Panc1 (cell line): Measurements from ENCODE around the gene ARHGEF37. TPM values are rescaled to one million over a fixed set of nuclear protein-coding genes. Genes with fewer than 3 reads are reported as not detected.

Experiments used
- ATAC-seq: fragments of 200-7000 bp; cut with Tn5 transposase; 2 replicates; pipeline ENCODE4 v1.9.1; 2020; ENCODE audit warnings: mild to moderate bottlenecking, moderate library complexity
- BruUV-seq: library from RNA; stranded (reverse); fragments of 400-500 nt; replicated peaks from 2 replicates; lab custom pipeline; 2021; lab: Mats Ljungman, UMichigan
- CTCF ChIA-PET: fragments of 300-600 bp; sonication (Branson Sonifier 250); formaldehyde crosslinking; loops from one replicate; lab custom pipeline; 2022; ENCODE audit warnings: antibody characterized with exemption; lab: Charles Lee
- POLR2A ChIA-PET: fragments of 300-600 bp; sonication (Branson Sonifier 250); formaldehyde crosslinking; loops from one replicate; lab custom pipeline; 2022; ENCODE audit warnings: antibody characterized with exemption; lab: Charles Lee
- DNase-seq: peaks from one replicate; pipeline ENCODE4 v3.0.0-alpha.2; 2010; ENCODE audit warnings: low read depth, low spot score
- H3K27ac ChIP-seq: 2 replicates; pipeline ENCODE4 v1.5.1; 2011; ENCODE audit warnings: mild to moderate bottlenecking, low read length, inconsistent platforms
- H3K27me3 ChIP-seq: fragments of 200-500 bp; sonication (Bioruptor generic); 2 replicates; pipeline ENCODE4 v1.6.0; 2014; ENCODE audit warnings: low read length, inconsistent platforms; ENCODE audit not compliant: control insufficient read depth, insufficient read depth
- H3K36me3 ChIP-seq: fragments of 200-500 bp; sonication (Bioruptor generic); 2 replicates; pipeline ENCODE4 v1.5.1; 2014; ENCODE audit warnings: inconsistent platforms, mild to moderate bottlenecking, low read length, moderate library complexity; ENCODE audit not compliant: control insufficient read depth, insufficient read depth
- H3K4me1 ChIP-seq: 2 replicates; pipeline ENCODE4 v1.5.1; 2011; ENCODE audit warnings: inconsistent platforms, mild to moderate bottlenecking, low read length, moderate library complexity; ENCODE audit not compliant: control insufficient read depth, insufficient read depth
- H3K4me3 ChIP-seq, 2 experiments: 2 replicates each; pipeline ENCODE4 v1.5.1; 2011 to 2012; ENCODE audit warnings: low read depth in 2 of 2, low read length in 2 of 2, mild to moderate bottlenecking in 2 of 2, inconsistent platforms in 1 of 2, moderate library complexity in 1 of 2
- H3K9me3 ChIP-seq: fragments of 200-500 bp; sonication (Bioruptor generic); 2 replicates; pipeline ENCODE4 v1.5.1; 2014; ENCODE audit warnings: low read depth, mild to moderate bottlenecking, inconsistent platforms, low read length, moderate library complexity; ENCODE audit not compliant: control insufficient read depth, insufficient read depth
- POLR2AphosphoS5 ChIP-seq: IDR thresholded peaks from 2 replicates; pipeline ENCODE4 v1.6.1; 2012; ENCODE audit warnings: mild to moderate bottlenecking, low read depth, low read length, moderate library complexity
- SIN3A ChIP-seq: IDR thresholded peaks from 2 replicates; pipeline ENCODE4 v1.6.1; 2012; ENCODE audit warnings: low read depth, mild to moderate bottlenecking, low read length, moderate library complexity, borderline replicate concordance; ENCODE audit not compliant: insufficient read depth
- TCF7L2 ChIP-seq: IDR thresholded peaks from 2 replicates; pipeline ENCODE4 v1.6.1; 2011; ENCODE audit warnings: mild to moderate bottlenecking, low read depth, low read length, inconsistent platforms
- in situ Hi-C: cut with HindIII; loops from 2 replicates; pipeline ENCODE4 v1.10.0; 2016; ENCODE audit warnings: low sequenced_read_pairs, low pct_unique_long_range_greater_than_20kb
- intact Hi-C: fragments of 100-400 bp; cut with micrococcal nuclease; formaldehyde crosslinking; loops from one replicate; pipeline ENCODE4 v1.10.0; 2022; ENCODE audit not compliant: unreplicated experiment
- total RNA-seq: library from RNA; stranded (reverse); gene quantifications from one replicate; pipeline ENCODE4 v1.2.1, GENCODE V29; 2021; ENCODE audit not compliant: unreplicated experiment
- TF ChIP-seq, protein P1 (sequence below), 2 experiments: IDR thresholded peaks; 2 replicates each; pipeline ENCODE4 v1.6.1; 2011 to 2012; ENCODE audit warnings: low read depth in 2 of 2, control low read depth in 1 of 2, low read length in 1 of 2, mild to moderate bottlenecking in 1 of 2, moderate library complexity in 1 of 2; ENCODE audit not compliant: insufficient read depth in 1 of 2
- TF ChIP-seq, protein P2 (sequence below): fragments of 450-650 bp; IDR thresholded peaks from 2 replicates; pipeline ENCODE4 v1.5.1; 2017; ENCODE audit warnings: mild to moderate bottlenecking

Gene ARHGEF37
- total RNA-seq, 1 experiment from 2014 or later: 3.2 TPM

DNA sequence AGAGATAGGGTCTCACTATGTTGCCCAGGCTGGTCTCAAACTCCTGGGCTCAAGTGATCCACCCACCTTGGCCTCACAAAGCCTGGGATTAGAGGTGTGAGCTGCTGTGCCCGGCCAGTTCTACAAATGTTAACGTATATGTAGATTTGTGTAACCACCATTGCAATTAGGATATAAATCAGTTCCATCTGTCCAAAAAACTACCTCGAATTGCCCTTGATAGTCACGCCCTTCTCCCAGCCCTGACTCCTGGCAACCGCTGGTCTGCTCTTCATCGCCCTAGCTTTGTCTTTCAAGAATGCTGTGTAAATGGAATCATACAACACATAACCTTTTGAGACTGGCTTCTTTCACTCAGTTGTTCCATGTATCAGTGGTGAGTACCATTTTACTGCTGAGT is 102.7 kb downstream of the ARHGEF37 start:
- ChIA-PET CTCF (interaction anchor here (0.6 to 0.7 kb wide), 3 partner anchors 16 to 216 kb away, joined by 6 to 11 read pairs (median 7); no protein-coding TSS in a partner anchor), POLR2A (interaction anchor here (0.6 to 0.7 kb wide), 2 partner anchors 46 to 298 kb away, joined by 3 read pairs; partner anchors contain the start of gene PPARGC1B)
- H3K27ac ChIP-seq: no peak overlapping the region
- intact Hi-C loops (no loop called here), in situ Hi-C loops (no loop called here)
- H3K27me3 ChIP-seq: peaks cover 26% of the 10 kb centered on the region
- no peaks in the 10 kb centered on the region for H3K36me3 ChIP-seq
- no peaks in the 10 kb centered on the region for H3K4me1 ChIP-seq
- no peak for TF ChIP-seq TCF7L2
- no peak for TF ChIP-seq SIN3A
- no peak for TF ChIP-seq POLR2AphosphoS5
- TF ChIP-seq, protein P1, sequence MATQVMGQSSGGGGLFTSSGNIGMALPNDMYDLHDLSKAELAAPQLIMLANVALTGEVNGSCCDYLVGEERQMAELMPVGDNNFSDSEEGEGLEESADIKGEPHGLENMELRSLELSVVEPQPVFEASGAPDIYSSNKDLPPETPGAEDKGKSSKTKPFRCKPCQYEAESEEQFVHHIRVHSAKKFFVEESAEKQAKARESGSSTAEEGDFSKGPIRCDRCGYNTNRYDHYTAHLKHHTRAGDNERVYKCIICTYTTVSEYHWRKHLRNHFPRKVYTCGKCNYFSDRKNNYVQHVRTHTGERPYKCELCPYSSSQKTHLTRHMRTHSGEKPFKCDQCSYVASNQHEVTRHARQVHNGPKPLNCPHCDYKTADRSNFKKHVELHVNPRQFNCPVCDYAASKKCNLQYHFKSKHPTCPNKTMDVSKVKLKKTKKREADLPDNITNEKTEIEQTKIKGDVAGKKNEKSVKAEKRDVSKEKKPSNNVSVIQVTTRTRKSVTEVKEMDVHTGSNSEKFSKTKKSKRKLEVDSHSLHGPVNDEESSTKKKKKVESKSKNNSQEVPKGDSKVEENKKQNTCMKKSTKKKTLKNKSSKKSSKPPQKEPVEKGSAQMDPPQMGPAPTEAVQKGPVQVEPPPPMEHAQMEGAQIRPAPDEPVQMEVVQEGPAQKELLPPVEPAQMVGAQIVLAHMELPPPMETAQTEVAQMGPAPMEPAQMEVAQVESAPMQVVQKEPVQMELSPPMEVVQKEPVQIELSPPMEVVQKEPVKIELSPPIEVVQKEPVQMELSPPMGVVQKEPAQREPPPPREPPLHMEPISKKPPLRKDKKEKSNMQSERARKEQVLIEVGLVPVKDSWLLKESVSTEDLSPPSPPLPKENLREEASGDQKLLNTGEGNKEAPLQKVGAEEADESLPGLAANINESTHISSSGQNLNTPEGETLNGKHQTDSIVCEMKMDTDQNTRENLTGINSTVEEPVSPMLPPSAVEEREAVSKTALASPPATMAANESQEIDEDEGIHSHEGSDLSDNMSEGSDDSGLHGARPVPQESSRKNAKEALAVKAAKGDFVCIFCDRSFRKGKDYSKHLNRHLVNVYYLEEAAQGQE (IDR thresholded peaks at IDR 0.05; ENCODE audit: insufficient read depth in 1 of 2, low read depth in 2 of 2, low read length in 1 of 2): no peak
- TF ChIP-seq, protein P2, sequence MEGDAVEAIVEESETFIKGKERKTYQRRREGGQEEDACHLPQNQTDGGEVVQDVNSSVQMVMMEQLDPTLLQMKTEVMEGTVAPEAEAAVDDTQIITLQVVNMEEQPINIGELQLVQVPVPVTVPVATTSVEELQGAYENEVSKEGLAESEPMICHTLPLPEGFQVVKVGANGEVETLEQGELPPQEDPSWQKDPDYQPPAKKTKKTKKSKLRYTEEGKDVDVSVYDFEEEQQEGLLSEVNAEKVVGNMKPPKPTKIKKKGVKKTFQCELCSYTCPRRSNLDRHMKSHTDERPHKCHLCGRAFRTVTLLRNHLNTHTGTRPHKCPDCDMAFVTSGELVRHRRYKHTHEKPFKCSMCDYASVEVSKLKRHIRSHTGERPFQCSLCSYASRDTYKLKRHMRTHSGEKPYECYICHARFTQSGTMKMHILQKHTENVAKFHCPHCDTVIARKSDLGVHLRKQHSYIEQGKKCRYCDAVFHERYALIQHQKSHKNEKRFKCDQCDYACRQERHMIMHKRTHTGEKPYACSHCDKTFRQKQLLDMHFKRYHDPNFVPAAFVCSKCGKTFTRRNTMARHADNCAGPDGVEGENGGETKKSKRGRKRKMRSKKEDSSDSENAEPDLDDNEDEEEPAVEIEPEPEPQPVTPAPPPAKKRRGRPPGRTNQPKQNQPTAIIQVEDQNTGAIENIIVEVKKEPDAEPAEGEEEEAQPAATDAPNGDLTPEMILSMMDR: no peak
- no peak for DNase-seq
- BruUV-seq: no TSS peak
- H3K9me3 ChIP-seq: no peaks in the 10 kb centered on the region
- H3K4me3 ChIP-seq: no peak overlapping the region
- ATAC-seq: no peak

DNA sequence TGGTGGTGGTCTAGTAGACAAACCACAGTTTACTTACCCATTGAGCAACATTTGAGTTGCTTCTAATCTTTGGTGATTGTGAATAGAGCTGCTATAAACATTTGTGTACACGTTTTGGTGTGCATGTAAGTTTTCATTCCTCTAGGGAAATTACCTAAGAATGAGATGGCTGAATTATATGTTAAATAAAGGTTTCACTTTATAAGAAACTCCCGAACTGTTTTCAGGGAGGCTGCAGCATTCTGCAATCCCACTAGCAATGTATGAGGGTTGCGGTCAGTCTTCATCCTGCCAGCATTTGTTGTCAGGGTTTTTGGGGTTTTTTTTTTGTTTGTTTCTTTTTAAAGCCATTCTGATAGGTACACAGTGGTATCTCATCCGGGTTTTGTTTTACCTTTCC is 103.1 kb downstream of the ARHGEF37 start:
- intact Hi-C loops (no loop called here), in situ Hi-C loops (no loop called here)
- Histone ChIP-seq H3K27me3 (peaks cover 30% of the 10 kb centered on the region), H3K4me3 (no peak overlapping the region), H3K9me3 (no peaks in the 10 kb centered on the region), H3K27ac (no peak overlapping the region), H3K36me3 (no peaks in the 10 kb centered on the region), H3K4me1 (no peaks in the 10 kb centered on the region)
- ChIA-PET POLR2A (no interaction called here), CTCF (interaction anchor here (0.6 kb wide), 1 partner anchor 216 kb away, joined by 11 read pairs; no protein-coding TSS in a partner anchor)
- BruUV-seq: no TSS peak
- no peak for ATAC-seq
- no peak for DNase-seq
- TF ChIP-seq POLR2AphosphoS5: no peak
- TF ChIP-seq, protein P2: no peak
- no peak for TF ChIP-seq TCF7L2
- TF ChIP-seq, protein P1 (IDR thresholded peaks at IDR 0.05; ENCODE audit: insufficient read depth in 1 of 2, low read depth in 2 of 2, low read length in 1 of 2): no peak
- TF ChIP-seq SIN3A: no peak
